Fibroblast of pulmonary artery (primary cell): ENCODE measurements around the gene LIN7A.

Experiments used
- DNase-seq: peaks from one replicate; pipeline ENCODE4 v3.0.0-alpha.2; 2010; ENCODE audit warnings: low read depth
- H3K4me3 ChIP-seq: replicated peaks from 2 replicates; pipeline ENCODE4 v1.5.1; 2011; ENCODE audit warnings: low read depth, mild to moderate bottlenecking, control low read depth, low read length, moderate library complexity
- CTCF ChIP-seq: IDR thresholded peaks from 2 replicates; pipeline ENCODE4 v1.5.1; 2011; ENCODE audit warnings: mild to moderate bottlenecking, control low read depth, low read length, inconsistent platforms; ENCODE audit errors: missing control alignments

Gene LIN7A

GRCh38 chr12:80747800-80748199 is 189.9 kb downstream of the LIN7A start:
- no peak for DNase-seq
- no peak for TF ChIP-seq CTCF
- no peak overlapping the region for H3K4me3 ChIP-seq

- H3K4me3 ChIP-seq: no peak overlapping the region
- DNase-seq: no peak
- TF ChIP-seq CTCF: no peak
These were observed 191.8 kb downstream of the LIN7A start for GRCh38 chr12:80745851-80746505.
